GM19463 (cell line): Measurements from ENCODE around the gene NAA15.
"Not testable (repeated sequence)": the region's sequence is repeated elsewhere in the genome, so short reads cannot be mapped to it uniquely, and the experiment has no call there.

ENCODE experiments used
- ATAC-seq: cut with Tn5 transposase; IDR thresholded peaks from one replicate; pipeline ENCODE4 v1.9.1; 2021; ENCODE audit warnings: mild to moderate bottlenecking, moderate library complexity; ENCODE audit not compliant: unreplicated experiment

NAA15 gene

GRCh38 chr4:139301113-139301820, at the start of gene NAA15:
Gene NAA15, plus strand, starts transcription at chr4:139301505. Its CDS starts 273 bp downstream, at chr4:139301778.
- peak; percentile 87 for ATAC-seq

GRCh38 chr4:139253046-139253445, 48.3 kb upstream of the NAA15 start:
- ATAC-seq = no peak

DNA sequence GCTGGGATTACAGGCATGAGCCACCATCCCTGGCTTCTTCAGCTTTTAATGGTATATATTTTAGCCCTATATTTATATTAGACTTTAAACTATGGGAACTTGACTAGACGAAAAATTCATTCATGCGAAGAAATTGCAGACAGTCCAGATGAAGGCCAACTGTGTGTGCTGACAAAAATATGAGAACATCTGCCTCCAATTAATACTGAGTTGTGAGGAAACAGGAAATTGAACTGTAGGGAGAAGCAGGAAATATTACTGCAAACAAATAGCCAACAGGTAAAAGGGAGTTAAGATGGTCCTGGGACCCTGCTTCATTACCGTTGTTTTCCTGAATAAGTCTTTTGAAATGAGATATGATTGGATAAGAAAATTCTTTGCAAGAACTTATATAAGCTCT, 47.6 kb upstream of the NAA15 start:
- no peak for ATAC-seq

DNA sequence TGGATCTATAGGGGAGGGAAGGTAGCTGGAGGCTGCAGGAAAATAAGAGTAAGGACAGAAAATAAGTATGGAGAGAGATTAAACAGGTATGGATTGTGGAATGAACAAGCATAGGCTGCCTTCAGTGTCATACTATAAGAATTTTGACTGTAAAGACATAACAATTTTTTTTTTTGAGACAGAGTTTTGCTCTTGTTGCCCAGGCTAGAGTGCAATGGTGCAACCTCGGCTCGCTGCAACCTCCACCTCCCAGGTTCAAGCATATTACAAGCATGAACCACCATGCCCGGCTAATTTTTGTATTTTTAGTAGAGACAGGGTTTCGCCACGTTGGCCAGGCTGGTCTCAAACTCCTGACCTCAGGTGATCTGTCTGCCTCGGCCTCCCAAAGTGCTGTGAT, 45.7 kb upstream of the NAA15 start:
- not testable (repeated sequence) for ATAC-seq

DNA sequence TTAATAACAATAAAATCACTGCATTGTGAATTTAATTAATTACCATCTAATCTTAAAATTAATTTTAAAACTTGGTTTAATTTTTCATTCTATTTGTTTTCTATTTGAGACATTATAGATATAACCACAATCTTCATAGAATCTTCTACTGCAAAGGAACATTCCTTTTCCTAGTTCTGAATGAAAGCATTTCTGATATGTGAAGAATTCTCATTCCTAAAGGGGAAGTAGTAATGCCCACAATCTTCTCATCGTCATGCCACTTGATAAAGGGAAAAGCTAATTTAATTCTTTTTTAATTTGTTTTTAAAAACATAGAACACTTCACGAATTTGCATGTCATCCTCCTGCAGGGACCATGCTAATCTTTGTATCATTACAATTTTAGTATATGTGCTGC, 45.0 kb upstream of the NAA15 start:
- ATAC-seq = no peak

DNA sequence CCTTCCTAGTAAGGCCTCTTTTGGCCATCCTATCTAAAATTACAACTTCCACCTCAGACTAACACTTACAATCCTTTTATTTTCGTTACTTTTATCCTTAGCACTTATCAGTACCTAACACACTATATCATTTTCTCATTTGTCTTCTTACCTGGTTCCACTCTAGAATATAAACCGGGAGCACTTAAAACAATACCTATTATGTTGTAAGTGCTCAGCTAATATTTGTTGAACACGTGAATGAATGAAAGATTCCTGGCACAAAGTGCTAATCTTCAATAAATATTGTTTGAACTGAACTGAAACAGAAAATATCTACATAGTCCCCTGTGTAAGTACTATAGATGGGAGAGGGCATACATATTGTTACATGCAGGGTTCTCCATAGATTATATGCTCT, 35.7 kb upstream of the NAA15 start:
- no peak for ATAC-seq

- no peak for ATAC-seq
These were observed 35.1 kb upstream of the NAA15 start for GRCh38 chr4:139266208-139266582.

DNA sequence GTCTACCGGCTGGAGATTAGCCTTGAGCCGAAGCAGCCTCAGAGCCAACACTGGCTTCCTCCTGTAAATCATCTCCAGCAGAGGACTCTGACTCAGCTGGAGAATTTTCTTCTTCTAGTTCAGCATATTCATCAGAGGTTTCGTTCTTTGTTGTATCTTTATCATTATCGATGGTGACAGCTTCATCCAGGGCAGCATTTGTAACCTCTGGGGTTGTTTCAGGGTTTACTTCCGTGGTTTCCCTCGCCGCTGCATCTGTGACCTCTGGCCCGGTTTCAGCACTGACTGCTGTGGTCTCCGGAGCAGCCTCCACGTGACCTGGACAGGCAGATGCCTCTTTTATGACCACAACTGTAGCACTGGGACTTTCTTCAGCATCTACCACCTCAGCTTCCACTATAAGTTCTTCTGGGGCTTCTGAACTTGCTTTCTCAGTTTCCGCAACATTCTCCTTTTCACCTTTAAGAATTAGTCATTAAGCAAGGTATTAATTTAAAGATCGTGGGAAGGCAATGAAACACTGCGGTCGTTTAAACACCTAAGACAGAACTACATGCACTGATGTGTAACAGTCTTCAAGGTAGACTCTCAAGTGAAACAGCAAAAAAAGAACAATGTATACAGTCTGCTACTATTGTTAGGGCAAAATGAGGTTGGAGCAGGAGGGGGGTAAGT, 34.6 kb upstream of the NAA15 start:
- peak; percentile 92 for ATAC-seq

GRCh38 chr4:139267301-139267700, 34.0 kb upstream of the NAA15 start:
- no peak for ATAC-seq

DNA sequence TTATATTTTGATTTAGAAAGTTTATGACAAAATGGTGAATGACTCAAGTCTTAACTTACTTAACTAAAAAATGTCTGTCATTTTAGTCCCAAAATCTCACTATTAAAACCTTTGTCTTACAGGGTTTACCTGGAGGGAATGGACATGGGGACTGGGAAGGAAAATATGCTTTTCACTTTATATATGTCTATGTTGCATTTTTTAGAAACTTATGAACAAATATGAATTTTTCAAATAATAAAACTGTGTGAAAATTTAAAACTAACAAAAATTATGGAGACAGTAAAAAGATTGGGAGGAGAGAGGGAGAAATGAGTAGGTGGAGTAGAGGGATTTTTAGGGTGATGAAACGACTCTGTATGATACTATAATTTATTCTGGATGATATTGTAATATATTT, 27.5 kb upstream of the NAA15 start:
- no peak for ATAC-seq

DNA sequence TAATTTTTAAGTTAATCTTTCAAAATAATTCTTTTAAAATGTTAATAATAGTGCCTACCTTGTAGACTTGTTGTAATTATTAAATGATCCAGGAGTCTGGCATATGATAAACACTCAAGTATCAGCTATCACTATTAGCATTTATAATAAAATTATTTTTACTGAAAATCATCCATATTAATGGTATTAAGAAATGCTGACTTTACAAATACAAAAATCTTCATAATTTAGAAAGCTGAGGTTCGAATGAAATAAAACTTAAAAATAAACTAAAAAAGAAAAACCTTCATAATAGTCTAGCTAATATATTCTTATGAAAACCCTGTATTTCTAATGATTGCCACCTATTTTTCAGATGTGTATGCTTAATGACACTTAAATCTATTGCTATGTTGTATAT, 26.5 kb upstream of the NAA15 start:
- ATAC-seq = no peak

DNA sequence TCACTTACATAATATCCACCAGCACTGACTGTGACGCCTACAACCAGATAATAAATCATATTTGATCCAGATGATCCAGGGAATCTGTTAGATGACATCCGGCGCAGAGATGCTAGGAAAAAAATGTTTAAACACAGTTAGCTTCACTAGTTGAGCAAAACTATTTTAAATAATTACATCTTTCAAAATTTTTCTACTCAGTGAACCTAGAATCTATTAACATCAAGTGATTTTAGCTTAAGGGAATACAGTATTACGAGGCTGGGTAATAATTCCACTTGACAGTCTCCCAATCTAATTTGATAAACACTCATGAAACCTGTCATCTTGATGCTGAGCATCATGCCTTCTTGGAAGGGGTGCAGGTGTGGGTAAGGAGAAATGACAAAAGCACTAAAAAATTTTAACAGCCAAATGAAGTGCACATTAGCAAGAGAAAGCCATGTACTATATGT, 26.0 kb upstream of the NAA15 start:
- ATAC-seq = no peak

DNA sequence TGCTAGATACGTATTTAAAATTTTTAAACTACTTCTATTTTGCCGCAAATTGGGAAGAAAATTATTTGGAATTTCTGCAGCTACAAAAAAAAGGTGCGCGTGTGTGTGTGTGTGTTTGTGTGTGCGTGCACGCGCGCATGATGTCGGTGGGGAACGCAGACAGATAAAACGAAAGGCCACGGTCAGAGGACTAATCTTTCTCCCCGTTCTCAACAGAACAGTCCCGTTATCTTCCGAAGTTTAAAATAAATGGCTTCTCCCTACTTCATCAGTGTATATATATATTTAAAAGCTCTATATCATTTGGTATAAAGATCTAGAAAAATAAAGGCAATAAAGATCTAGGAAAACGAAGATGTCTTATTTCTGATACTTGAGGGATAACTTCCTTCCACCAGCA, 22.8 kb upstream of the NAA15 start:
- ATAC-seq = no peak

GRCh38 chr4:139278912-139279759, 22.2 kb upstream of the NAA15 start:
- ATAC-seq = no peak

- ATAC-seq = peak; percentile 73
These were observed 21.3 kb upstream of the NAA15 start, which contains the start of gene MGARP for GRCh38 chr4:139279760-139280620. Gene MGARP, minus strand, starts transcription at chr4:139280225. Its CDS starts 67 bp downstream, at chr4:139280158.

DNA sequence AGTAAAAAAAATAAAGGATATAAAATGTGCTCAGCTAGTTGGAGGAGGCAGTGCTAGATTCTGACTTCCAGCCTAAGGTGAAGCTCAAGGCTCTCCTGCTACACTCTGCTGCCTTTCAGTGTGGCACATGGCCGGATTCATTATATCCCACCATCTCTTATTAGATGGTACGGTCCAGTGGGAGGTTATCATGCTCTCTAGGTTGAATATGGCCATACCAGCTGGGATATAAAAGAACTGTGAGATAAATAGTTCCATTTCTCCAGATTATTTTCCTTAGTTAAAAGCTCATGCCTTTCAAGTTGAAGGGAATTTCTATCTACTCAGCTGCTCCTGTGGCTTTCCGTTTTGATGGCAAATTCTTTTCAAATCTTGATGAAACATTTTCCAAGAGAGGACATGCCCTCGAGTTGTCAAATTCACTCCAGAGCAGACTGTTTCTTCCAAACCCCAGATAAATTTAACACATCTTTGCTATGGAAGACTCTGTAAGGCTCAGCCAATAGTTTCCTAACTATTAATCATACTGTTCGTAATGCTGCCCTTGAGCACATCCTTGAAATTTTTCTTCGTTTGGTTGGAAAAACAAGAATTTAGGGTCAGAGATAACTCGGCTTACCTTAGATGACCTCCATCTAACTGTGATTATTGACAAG, 19.1 kb upstream of the NAA15 start:
- no peak for ATAC-seq

DNA sequence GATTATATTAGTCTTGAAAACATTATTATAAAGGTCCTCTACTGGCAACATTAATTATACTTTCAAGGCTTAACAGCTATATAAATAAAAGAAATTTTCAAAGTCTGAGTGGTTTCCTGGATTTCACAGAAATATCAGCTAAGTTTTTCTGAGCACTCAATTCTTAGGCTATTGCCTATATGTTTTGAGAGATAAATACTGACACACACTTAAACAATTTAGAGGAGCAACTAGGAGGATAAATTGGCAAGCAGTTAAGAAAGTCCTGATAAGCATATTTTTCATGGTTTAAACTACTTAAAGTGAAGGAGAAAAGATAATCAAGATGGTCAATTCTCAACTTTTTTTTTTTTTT, 18.6 kb upstream of the NAA15 start:
- ATAC-seq = no peak

- no peak for ATAC-seq
These were observed 15.1 kb upstream of the NAA15 start for GRCh38 chr4:139286186-139286698.

DNA sequence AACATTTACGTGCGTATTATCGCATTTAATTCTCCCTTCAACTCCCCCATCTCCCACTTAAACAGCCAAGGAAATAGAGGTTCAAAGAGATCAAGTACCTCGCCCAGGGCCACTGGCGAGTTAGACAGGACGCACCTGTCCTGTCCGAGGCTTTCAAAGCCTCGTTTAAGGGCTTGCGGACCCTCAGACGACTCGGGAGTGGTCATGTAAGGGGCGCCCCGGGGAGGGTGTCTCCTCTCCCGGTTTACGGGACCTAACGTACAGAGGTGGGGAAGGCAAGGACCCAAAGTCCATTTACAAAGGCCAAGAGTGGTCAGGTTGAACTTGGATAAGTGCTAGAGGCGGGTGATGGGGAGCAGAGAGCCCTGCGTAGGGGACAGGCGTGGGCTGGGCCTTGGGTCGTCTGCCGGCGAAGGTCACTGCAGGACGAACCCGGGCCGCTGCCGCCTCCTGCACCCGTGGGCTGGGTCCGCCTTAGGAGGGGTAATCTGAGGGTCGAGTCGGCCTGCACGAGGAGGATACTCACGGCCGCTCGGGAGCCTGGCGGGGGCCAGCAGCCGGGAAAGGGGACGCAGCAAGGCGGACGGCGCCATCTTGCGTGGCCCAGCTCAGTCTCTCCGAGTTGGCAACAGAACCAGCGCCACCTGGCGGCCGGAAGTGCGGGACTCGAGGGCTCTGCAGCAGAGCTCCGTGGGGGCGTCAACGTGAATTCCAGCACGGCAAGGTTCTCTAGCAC, 5.9 kb upstream of the NAA15 start:
- ATAC-seq = peak; percentile 89
